GM06990 (cell line): ENCODE data around the gene DDX10.

ENCODE experiments used
- DNase-seq: peaks from one replicate; pipeline ENCODE4 v3.0.0-alpha.2; 2011; ENCODE audit not compliant: insufficient read length; ENCODE audit errors: extremely low read depth
- H3K27me3 ChIP-seq: replicated peaks from 2 replicates; pipeline ENCODE4 v1.6.0; 2011; ENCODE audit warnings: low read length; ENCODE audit not compliant: control insufficient read depth, insufficient read depth
- H3K36me3 ChIP-seq: 2 replicates; pipeline ENCODE4 v1.5.1; 2011; ENCODE audit warnings: low read length; ENCODE audit not compliant: control insufficient read depth, insufficient read depth
- H3K4me3 ChIP-seq: replicated peaks from 2 replicates; pipeline ENCODE4 v1.5.1; 2011; ENCODE audit warnings: low read depth, mild to moderate bottlenecking, control low read depth, low read length
- CTCF ChIP-seq: IDR thresholded peaks from 2 replicates; pipeline ENCODE4 v1.5.1; 2011; ENCODE audit warnings: low read length, control low read depth, mild to moderate bottlenecking, inconsistent platforms; ENCODE audit not compliant: insufficient read depth, poor library complexity, severe bottlenecking

DDX10 gene

DNA sequence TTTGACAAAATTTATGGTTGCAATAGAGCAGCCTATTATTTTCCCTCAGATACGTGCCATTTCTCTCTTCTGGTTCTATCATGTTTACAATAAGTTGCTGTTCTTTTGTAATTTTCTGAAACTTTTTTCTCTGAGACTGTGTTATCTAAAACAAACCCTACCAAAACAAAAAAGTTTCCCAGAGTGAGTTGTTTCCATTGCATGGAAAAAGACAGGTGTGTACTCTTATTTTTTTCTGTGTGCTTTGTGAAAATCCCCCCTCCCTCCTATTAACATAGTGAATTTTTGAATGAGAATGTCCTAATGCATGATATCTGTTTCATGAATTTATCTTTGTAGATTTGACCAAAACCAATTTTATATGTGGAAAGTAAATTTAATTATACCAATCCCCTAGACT, 137.6 kb downstream of the DDX10 start:
- TF ChIP-seq CTCF, result no peak
- Histone ChIP-seq H3K27me3 (no peaks in the 10 kb centered on the region), H3K4me3 (no peak overlapping the region), H3K36me3 (no peaks in the 10 kb centered on the region)
- DNase-seq, result no peak

DNA sequence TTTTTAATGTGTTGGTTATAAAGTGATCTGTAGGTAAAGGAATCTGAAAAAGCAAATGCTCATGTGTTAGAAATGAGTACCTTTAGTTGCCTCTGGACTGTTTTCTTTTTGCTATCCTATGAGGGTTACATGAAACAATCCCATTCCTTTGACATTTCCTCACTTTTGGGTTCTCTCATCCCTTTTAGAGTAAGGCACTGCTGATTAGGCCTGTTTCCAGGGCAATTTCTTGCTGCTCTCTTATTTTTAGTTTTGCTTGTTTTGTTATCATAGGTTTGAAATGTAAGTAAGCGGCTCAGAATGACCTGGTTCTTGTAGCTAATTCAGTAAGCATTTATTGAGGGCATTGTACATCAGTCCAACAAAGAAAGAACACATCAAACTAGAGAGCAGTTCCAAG, 138.9 kb downstream of the DDX10 start:
- Histone ChIP-seq H3K36me3 (no peaks in the 10 kb centered on the region), H3K4me3 (no peak overlapping the region), H3K27me3 (no peaks in the 10 kb centered on the region)
- no peak for TF ChIP-seq CTCF
- no peak for DNase-seq

GRCh38 chr11:108804511-108804910, 139.6 kb downstream of the DDX10 start:
- TF ChIP-seq CTCF, result no peak
- Histone ChIP-seq H3K36me3 (no peaks in the 10 kb centered on the region), H3K4me3 (no peak overlapping the region), H3K27me3 (no peaks in the 10 kb centered on the region)
- DNase-seq, result no peak

DNA sequence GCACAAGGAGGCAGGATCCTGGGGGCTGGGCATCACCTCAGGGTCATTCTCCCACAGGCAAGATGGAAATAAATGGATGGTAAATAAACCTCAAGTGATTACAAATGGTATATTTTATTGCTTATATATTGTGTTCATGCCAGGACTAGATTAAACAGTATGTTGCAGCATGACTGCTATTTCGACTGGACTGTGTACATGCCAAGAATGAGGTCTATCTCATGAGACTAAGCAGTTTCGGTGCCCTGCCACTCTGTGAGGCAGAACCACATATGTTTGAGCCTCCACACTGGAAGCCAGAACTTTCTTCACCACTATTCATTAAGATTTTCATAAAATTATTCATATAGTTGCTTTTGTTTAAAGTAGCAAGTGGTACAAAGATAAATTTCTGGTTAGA, 140.2 kb downstream of the DDX10 start:
- TF ChIP-seq CTCF, result no peak

DNA sequence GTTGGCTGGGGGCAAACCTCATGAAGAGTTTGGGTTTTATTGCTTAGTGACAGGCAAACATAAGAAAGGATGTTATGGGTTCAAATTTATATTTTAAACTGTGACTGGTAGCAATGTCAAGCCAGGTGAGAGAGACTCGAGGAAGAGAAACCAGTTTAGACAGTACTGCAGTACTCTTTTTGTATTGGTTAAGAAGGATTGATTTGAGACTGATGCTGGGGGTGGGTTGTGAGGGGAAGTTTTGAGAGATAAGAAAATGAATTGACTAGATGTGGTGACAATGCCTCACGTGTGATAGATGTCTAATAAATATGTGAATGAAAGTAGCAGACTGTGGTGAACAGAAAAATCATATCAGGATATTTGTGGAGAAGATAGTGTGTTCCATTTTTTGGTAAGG, 142.4 kb downstream of the DDX10 start:
- H3K36me3 ChIP-seq, result no peaks in the 10 kb centered on the region
- no peak for TF ChIP-seq CTCF
- H3K27me3 ChIP-seq, result no peaks in the 10 kb centered on the region
- no peak for DNase-seq
- H3K4me3 ChIP-seq, result no peak overlapping the region

More for the DNA sequence above, 140.2 kb downstream of the DDX10 start:
- H3K36me3 ChIP-seq, result no peaks in the 10 kb centered on the region
- no peak overlapping the region for H3K4me3 ChIP-seq
- no peaks in the 10 kb centered on the region for H3K27me3 ChIP-seq
- no peak for DNase-seq

DNA sequence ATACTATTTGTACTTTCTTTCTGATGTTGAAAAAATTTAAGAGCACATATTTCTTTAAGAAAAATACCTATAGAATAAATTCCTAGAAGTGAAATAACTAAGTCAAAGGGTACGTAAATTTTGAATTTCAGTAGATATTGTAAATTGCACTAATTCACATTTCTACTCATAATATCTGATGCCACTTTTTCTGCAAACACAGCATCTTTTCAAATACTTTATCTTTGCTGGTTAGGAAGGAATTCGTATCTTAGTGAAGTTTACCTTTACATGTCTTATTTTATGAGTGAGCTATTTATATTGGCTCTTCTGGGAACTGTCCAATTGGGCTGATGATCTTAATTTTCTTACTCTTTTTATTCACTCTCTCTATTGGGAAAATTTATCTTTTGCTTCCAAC, 148.2 kb downstream of the DDX10 start:
- no peak for TF ChIP-seq CTCF
- Histone ChIP-seq H3K4me3 (no peak overlapping the region), H3K27me3 (no peaks in the 10 kb centered on the region), H3K36me3 (no peaks in the 10 kb centered on the region)
- DNase-seq, result no peak
